ENCODE data around the gene FN3K. TPM values are rescaled to one million over a fixed set of nuclear protein-coding genes. Genes with fewer than 3 reads are reported as not detected.

The FN3K gene
- total and polyA plus RNA-seq, 2 of the 13 experiments (the other 11 are each of a cell fraction or from before 2014, with no cell fraction given): 3.5 to 12.2 TPM

DNA sequence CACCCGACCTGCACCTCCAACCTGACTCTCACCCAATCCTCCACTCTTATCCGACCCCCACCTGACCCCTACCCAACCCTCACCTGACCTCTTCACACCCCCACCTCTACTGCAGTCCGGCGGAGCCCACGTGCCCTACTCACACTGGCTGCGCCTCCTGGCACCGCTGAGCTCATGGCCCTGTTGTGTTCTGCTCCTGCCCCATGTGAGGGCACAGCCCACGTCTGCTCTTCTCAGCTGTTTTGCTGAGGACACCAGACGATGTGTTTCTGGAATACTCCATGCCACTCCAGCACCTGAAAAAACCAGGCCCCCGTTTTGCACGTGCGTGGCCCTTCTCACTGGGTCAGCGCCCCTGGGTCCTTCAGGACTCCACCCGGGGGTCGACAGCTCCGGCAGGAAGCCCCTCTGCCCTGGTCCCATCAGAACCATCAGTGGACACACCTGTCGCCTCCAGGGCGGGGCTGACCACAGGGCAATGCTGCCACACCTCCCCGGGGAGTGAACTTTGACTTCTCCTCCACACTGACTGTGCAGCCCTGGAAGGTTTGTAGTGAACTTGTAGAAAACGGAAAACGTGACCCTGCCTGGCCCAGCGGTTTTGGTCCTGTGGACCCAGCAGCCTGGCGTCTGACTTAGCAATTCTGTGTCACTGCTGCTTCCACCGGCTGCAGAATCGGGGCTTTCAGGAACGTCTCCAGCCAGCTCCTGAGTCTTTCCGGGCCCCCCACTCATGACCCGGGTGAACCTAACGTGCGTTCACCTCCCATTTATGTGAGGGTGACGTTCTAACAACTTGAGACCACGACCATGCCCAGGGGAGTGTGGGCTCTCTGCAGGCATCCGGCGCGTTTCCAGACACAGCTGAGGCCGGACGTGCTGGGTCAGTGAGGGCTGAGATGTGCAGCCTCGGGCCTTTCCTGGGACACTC is 31.2 kb upstream of the FN3K start (continued):
- no peak for TF ChIP-seq HNRNPH1 (optimal IDR thresholded peaks at IDR 0.05; ENCODE audit: low read depth, low read length)
- TF ChIP-seq, protein P1, sequence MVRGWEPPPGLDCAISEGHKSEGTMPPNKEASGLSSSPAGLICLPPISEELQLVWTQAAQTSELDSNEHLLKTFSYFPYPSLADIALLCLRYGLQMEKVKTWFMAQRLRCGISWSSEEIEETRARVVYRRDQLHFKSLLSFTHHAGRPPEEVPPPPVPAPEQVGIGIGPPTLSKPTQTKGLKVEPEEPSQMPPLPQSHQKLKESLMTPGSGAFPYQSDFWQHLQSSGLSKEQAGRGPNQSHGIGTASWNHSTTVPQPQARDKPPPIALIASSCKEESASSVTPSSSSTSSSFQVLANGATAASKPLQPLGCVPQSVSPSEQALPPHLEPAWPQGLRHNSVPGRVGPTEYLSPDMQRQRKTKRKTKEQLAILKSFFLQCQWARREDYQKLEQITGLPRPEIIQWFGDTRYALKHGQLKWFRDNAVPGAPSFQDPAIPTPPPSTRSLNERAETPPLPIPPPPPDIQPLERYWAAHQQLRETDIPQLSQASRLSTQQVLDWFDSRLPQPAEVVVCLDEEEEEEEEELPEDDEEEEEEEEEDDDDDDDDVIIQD (CRISPR knock-in tag; IDR thresholded peaks at IDR 0.05; ENCODE audit: low read depth): no peak
- TF ChIP-seq ZNF207 (IDR thresholded peaks at IDR 0.05; ENCODE audit: borderline replicate concordance): no peak
- no peak for TF ChIP-seq TAF15 (IDR thresholded peaks at IDR 0.05; ENCODE audit: low read depth, low read length, poor library complexity, severe bottlenecking)
- no peak for TF ChIP-seq MIER2 (CRISPR knock-in tag; IDR thresholded peaks at IDR 0.05)
- TF ChIP-seq ZNF3 (CRISPR knock-in tag; IDR thresholded peaks at IDR 0.05): no peak
- no peak for TF ChIP-seq REPIN1 (CRISPR knock-in tag; IDR thresholded peaks at IDR 0.05; ENCODE audit: borderline replicate concordance, low read depth)
- TF ChIP-seq, protein P2, sequence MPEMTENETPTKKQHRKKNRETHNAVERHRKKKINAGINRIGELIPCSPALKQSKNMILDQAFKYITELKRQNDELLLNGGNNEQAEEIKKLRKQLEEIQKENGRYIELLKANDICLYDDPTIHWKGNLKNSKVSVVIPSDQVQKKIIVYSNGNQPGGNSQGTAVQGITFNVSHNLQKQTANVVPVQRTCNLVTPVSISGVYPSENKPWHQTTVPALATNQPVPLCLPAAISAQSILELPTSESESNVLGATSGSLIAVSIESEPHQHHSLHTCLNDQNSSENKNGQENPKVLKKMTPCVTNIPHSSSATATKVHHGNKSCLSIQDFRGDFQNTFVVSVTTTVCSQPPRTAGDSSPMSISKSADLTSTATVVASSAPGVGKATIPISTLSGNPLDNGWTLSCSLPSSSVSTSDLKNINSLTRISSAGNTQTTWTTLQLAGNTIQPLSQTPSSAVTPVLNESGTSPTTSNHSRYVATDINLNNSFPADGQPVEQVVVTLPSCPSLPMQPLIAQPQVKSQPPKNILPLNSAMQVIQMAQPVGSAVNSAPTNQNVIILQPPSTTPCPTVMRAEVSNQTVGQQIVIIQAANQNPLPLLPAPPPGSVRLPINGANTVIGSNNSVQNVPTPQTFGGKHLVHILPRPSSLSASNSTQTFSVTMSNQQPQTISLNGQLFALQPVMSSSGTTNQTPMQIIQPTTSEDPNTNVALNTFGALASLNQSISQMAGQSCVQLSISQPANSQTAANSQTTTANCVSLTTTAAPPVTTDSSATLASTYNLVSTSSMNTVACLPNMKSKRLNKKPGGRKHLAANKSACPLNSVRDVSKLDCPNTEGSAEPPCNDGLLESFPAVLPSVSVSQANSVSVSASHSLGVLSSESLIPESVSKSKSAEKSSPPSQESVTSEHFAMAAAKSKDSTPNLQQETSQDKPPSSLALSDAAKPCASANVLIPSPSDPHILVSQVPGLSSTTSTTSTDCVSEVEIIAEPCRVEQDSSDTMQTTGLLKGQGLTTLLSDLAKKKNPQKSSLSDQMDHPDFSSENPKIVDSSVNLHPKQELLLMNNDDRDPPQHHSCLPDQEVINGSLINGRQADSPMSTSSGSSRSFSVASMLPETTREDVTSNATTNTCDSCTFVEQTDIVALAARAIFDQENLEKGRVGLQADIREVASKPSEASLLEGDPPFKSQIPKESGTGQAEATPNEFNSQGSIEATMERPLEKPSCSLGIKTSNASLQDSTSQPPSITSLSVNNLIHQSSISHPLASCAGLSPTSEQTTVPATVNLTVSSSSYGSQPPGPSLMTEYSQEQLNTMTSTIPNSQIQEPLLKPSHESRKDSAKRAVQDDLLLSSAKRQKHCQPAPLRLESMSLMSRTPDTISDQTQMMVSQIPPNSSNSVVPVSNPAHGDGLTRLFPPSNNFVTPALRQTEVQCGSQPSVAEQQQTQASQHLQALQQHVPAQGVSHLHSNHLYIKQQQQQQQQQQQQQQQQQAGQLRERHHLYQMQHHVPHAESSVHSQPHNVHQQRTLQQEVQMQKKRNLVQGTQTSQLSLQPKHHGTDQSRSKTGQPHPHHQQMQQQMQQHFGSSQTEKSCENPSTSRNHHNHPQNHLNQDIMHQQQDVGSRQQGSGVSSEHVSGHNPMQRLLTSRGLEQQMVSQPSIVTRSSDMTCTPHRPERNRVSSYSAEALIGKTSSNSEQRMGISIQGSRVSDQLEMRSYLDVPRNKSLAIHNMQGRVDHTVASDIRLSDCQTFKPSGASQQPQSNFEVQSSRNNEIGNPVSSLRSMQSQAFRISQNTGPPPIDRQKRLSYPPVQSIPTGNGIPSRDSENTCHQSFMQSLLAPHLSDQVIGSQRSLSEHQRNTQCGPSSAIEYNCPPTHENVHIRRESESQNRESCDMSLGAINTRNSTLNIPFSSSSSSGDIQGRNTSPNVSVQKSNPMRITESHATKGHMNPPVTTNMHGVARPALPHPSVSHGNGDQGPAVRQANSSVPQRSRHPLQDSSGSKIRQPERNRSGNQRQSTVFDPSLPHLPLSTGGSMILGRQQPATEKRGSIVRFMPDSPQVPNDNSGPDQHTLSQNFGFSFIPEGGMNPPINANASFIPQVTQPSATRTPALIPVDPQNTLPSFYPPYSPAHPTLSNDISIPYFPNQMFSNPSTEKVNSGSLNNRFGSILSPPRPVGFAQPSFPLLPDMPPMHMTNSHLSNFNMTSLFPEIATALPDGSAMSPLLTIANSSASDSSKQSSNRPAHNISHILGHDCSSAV (CRISPR knock-in tag; IDR thresholded peaks at IDR 0.05; ENCODE audit: borderline replicate concordance): no peak
- TF ChIP-seq TOPORS (CRISPR knock-in tag; IDR thresholded peaks at IDR 0.05): no peak
- 0 out of 2 replicates have a peak, but pooled peaks have one; percentile 31 for TF ChIP-seq SOX13 (IDR thresholded peaks at IDR 0.05)
- TF ChIP-seq SOX13 (CRISPR knock-in tag; conservative IDR thresholded peaks at IDR 0.05 in 1 of 2, IDR thresholded peaks at IDR 0.05 in 1 of 2): no peak; a peak in 1 of 4 replicates
- TF ChIP-seq, protein P3, sequence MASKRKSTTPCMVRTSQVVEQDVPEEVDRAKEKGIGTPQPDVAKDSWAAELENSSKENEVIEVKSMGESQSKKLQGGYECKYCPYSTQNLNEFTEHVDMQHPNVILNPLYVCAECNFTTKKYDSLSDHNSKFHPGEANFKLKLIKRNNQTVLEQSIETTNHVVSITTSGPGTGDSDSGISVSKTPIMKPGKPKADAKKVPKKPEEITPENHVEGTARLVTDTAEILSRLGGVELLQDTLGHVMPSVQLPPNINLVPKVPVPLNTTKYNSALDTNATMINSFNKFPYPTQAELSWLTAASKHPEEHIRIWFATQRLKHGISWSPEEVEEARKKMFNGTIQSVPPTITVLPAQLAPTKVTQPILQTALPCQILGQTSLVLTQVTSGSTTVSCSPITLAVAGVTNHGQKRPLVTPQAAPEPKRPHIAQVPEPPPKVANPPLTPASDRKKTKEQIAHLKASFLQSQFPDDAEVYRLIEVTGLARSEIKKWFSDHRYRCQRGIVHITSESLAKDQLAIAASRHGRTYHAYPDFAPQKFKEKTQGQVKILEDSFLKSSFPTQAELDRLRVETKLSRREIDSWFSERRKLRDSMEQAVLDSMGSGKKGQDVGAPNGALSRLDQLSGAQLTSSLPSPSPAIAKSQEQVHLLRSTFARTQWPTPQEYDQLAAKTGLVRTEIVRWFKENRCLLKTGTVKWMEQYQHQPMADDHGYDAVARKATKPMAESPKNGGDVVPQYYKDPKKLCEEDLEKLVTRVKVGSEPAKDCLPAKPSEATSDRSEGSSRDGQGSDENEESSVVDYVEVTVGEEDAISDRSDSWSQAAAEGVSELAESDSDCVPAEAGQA (IDR thresholded peaks at IDR 0.05; ENCODE audit: low read depth): no peak
- TF ChIP-seq, protein P3 (CRISPR knock-in tag; IDR thresholded peaks at IDR 0.05; ENCODE audit: borderline replicate concordance): no peak
